GM12878 (cell line): ENCODE data around the gene ARMC8. TPM values are rescaled to one million over a fixed set of nuclear protein-coding genes. Genes with fewer than 3 reads are reported as not detected.

Experiments
- ATAC-seq: fragments of 200-7000 bp; cut with Tn5 transposase; 3 replicates; pipeline ENCODE4 v1.9.1; 2020; ENCODE audit warnings: mild to moderate bottlenecking, moderate library complexity
- BruUV-seq: library from RNA; stranded (reverse); fragments of 400-500 nt; replicated peaks from 2 replicates; lab custom pipeline; 2021; lab: Mats Ljungman, UMichigan
- CTCF ChIA-PET: fragments of 300-600 bp; sonication (Branson Sonifier 250); formaldehyde crosslinking; extraction: SDS; loops from one replicate; lab custom pipeline; 2021; ENCODE audit warnings: inconsistent platforms; lab: Yijun Ruan, JAX
- POLR2A ChIA-PET: fragments of 350-600 bp; formaldehyde crosslinking; extraction: SDS; loops from one replicate; lab custom pipeline; 2021; ENCODE audit warnings: inconsistent platforms; lab: Charles Lee
- RAD21 ChIA-PET: fragments of 300-600 bp; sonication (Branson Sonifier 250); formaldehyde crosslinking; loops from one replicate; lab custom pipeline; 2023; ENCODE audit warnings: antibody characterized with exemption; ENCODE audit not compliant: unreplicated experiment; lab: Charles Lee
- SMC1A ChIA-PET: fragments of 300-600 bp; sonication (Branson Sonifier 250); formaldehyde crosslinking; loops from one replicate; lab custom pipeline; 2023; ENCODE audit not compliant: unreplicated experiment, uncharacterized antibody; lab: Charles Lee
- DNase-seq: peaks from one replicate; pipeline ENCODE4 v3.0.0-alpha.2; 2011; ENCODE audit warnings: low read depth, low spot score
- FAIRE-seq: peaks from 3 replicates; lab custom pipeline; 2011; peaks lifted over from hg19 to GRCh38; lab: Jason Lieb, UNC
- H2AFZ ChIP-seq: 2 replicates; pipeline ENCODE4 v1.6.0; 2011; ENCODE audit warnings: low read depth, low read length, control low read depth; ENCODE audit not compliant: control insufficient read depth
- H3K27ac ChIP-seq: 2 replicates; pipeline ENCODE4 v1.5.1; 2011; ENCODE audit warnings: control low read depth; ENCODE audit not compliant: control insufficient read depth, insufficient read depth
- H3K27me3 ChIP-seq, 2 experiments: replicated peaks in 1 of 2; 2 replicates each; pipeline versions ENCODE4 v1.6.0 to v1.6.1; 2011; ENCODE audit warnings: low read length in 1 of 2; ENCODE audit not compliant: control insufficient read depth in 2 of 2, insufficient read depth in 2 of 2
- H3K36me3 ChIP-seq, 2 experiments: 2 replicates each; pipeline ENCODE4 v1.5.1; 2011; ENCODE audit warnings: low read length in 1 of 2; ENCODE audit not compliant: control insufficient read depth in 2 of 2, insufficient read depth in 2 of 2
- H3K4me1 ChIP-seq: 2 replicates; pipeline ENCODE4 v1.6.1; 2011; ENCODE audit warnings: mild to moderate bottlenecking, low read length, moderate library complexity, mixed read lengths; ENCODE audit not compliant: control insufficient read depth, insufficient read depth
- H3K4me2 ChIP-seq: 2 replicates; pipeline ENCODE4 v1.6.0; 2011; ENCODE audit warnings: control low read depth; ENCODE audit not compliant: control insufficient read depth, insufficient read depth
- H3K4me3 ChIP-seq: fragments of 200-600 bp; sonication (generic); 2 replicates; pipeline ENCODE4 v1.5.1; 2016
- H3K79me2 ChIP-seq: 2 replicates; pipeline ENCODE4 v1.6.0; 2011; ENCODE audit warnings: low read length; ENCODE audit not compliant: control insufficient read depth, insufficient read depth
- H3K9ac ChIP-seq: 2 replicates; pipeline ENCODE4 v1.8.0; 2011; ENCODE audit warnings: low read length, control low read depth, mixed read lengths; ENCODE audit not compliant: control insufficient read depth, insufficient read depth
- H3K9me3 ChIP-seq: replicated peaks from 3 replicates; pipeline ENCODE4 v1.5.1; 2011; ENCODE audit warnings: mild to moderate bottlenecking, low read length; ENCODE audit not compliant: control insufficient read depth, insufficient read depth
- H4K20me1 ChIP-seq: 2 replicates; pipeline ENCODE4 v1.6.0; 2011; ENCODE audit not compliant: control insufficient read depth, insufficient read depth
- EZH2 ChIP-seq: IDR thresholded peaks from 2 replicates; pipeline ENCODE4 v1.6.1; 2012; ENCODE audit warnings: low read depth, mild to moderate bottlenecking, control low read depth, inconsistent platforms, low read length, borderline replicate concordance; ENCODE audit not compliant: control insufficient read depth
- FOS ChIP-seq: IDR thresholded peaks from 3 replicates; pipeline ENCODE4 v1.6.1; 2011; ENCODE audit warnings: borderline replicate concordance; ENCODE audit not compliant: insufficient read length; ENCODE audit errors: extremely low read depth
- in situ Hi-C: fragments of 300-500 bp; cut with MboI; formaldehyde crosslinking; loops from 9 replicates; pipeline ENCODE4 v1.14.3; 2018; ENCODE audit warnings: mixed read lengths
- intact Hi-C: fragments of 100-400 bp; cut with micrococcal nuclease; formaldehyde crosslinking; loops from one replicate; pipeline ENCODE4 v1.14.2; 2022; ENCODE audit not compliant: unreplicated experiment
- polyA plus RNA-seq, 11 experiments: library from polyadenylated mRNA; depleted of rRNA in 4 of 11; unstranded in 6 of 11; stranded (reverse) in 5 of 11; fragments of >200 nt; fragmentation: Nextera tagmentation in 4 of 11; fragmentation: Illumina TruSeq in 1 of 11; extraction: Ambion mirVana in 4 of 11; extraction: Trizol in 1 of 11; gene quantifications; 1 replicate in 1 of 11; 2 replicates in 10 of 11; pipeline versions ENCODE4 v1.2.1 to v1.2.3, GENCODE V29; 2011 to 2016; ENCODE audit warnings: inconsistent platforms in 2 of 11, missing spikeins in 2 of 11, low read depth in 1 of 11
- total RNA-seq, 4 experiments: library from RNA; depleted of rRNA in 3 of 4; stranded (reverse); fragments of >200 nt in 3 of 4; fragmentation: Illumina TruSeq in 1 of 4; extraction: Trizol in 1 of 4; gene quantifications; 2 replicates each; pipeline versions ENCODE4 v1.2.1 to v1.2.3, GENCODE V29; 2013 to 2021
- TF ChIP-seq, protein P1 (sequence below): IDR thresholded peaks from 2 replicates; pipeline ENCODE4 v1.6.1; 2012; ENCODE audit warnings: mild to moderate bottlenecking, low read depth, low read length

The ARMC8 gene
- total and polyA plus RNA-seq, 10 of the 15 experiments (the other 5 are each of a cell fraction or from before 2014, with no cell fraction given) = 29.8 to 93.4 (median 45.3) TPM

GRCh38 chr3:138325990-138326389 is 138.9 kb downstream of the ARMC8 start:
- CTCF ChIA-PET = no interaction called here
- Histone ChIP-seq H3K79me2 (no peaks in the 10 kb centered on the region), H3K9ac (no peak overlapping the region), H3K27ac (no peak overlapping the region), H3K36me3 (no peaks in the 10 kb centered on the region), H3K4me1 (peaks cover 7% of the 10 kb centered on the region), H3K4me3 (no peak overlapping the region), H3K4me2 (no peak overlapping the region), H4K20me1 (no peaks in the 10 kb centered on the region), H3K27me3 (peaks cover 2 to 16% of the 10 kb centered on the region in 2 experiments; a peak in 3 of 4 replicates), H3K9me3 (no peaks in the 10 kb centered on the region), H2AFZ (no peak overlapping the region)
- TF ChIP-seq FOS = no peak
- TF ChIP-seq, protein P1, sequence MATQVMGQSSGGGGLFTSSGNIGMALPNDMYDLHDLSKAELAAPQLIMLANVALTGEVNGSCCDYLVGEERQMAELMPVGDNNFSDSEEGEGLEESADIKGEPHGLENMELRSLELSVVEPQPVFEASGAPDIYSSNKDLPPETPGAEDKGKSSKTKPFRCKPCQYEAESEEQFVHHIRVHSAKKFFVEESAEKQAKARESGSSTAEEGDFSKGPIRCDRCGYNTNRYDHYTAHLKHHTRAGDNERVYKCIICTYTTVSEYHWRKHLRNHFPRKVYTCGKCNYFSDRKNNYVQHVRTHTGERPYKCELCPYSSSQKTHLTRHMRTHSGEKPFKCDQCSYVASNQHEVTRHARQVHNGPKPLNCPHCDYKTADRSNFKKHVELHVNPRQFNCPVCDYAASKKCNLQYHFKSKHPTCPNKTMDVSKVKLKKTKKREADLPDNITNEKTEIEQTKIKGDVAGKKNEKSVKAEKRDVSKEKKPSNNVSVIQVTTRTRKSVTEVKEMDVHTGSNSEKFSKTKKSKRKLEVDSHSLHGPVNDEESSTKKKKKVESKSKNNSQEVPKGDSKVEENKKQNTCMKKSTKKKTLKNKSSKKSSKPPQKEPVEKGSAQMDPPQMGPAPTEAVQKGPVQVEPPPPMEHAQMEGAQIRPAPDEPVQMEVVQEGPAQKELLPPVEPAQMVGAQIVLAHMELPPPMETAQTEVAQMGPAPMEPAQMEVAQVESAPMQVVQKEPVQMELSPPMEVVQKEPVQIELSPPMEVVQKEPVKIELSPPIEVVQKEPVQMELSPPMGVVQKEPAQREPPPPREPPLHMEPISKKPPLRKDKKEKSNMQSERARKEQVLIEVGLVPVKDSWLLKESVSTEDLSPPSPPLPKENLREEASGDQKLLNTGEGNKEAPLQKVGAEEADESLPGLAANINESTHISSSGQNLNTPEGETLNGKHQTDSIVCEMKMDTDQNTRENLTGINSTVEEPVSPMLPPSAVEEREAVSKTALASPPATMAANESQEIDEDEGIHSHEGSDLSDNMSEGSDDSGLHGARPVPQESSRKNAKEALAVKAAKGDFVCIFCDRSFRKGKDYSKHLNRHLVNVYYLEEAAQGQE = no peak
- no peak for TF ChIP-seq EZH2
- in situ Hi-C loops (no loop called here), intact Hi-C loops (no loop called here)
- no peak for DNase-seq
- RAD21 ChIA-PET = no interaction called here
- no TSS peak for BruUV-seq
- FAIRE-seq = no peak
- no peak for ATAC-seq
- SMC1A ChIA-PET = interaction anchor here (0.7 kb wide), 1 partner anchor 91 kb away, joined by 3 read pairs; no protein-coding TSS in a partner anchor
- POLR2A ChIA-PET = no interaction called here
